Medulla oblongata (tissue), 1 donor: ENCODE measurements around the gene GNL2.
"Not testable (repeated sequence)": the region's sequence is repeated elsewhere in the genome, so short reads cannot be mapped to it uniquely, and the experiment has no call there.

Experiments used
- DNase-seq: peaks from one replicate; pipeline ENCODE4 v3.0.0-alpha.2; 2015; ENCODE audit errors: extremely low spot score

The GNL2 gene

DNA sequence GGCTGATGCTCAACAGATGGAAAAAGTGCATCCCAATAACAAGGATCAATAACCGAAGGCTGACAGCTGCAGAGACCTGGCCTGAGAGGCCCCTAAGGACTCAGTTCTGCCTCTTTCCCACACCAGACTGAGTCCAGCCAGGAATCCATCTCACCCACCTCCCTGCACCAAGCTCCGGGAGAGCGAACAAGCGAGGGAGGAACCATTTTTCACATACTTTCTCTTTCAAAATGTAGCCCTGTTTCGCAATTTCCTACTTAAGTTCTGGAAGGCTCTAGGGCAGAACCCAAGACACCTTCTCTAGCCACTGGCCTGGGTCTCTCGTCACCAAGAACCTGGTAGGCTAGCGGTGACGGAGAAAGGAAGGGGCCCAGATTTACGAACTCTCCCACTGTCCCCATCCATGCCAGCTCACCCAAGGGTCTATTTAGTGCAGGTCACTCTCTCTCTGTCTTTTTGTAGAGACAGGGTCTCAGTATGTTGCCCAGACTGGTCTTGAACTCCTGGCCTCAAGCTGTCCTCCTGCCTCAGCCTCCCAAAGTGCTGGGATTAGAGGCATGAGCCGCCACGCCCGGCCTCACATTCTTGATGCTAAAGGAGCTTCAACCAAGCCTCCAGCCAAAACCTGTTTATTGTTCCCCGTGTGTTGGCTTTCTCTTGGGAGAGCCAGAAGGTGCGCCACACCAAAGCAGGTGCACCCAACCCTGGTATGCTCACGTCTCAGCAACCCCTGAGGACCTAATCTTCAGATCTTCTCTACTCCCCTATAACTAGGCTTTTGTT, 10.9 kb upstream of the GNL2 start:
- DNase-seq: peak; percentile 23

DNA sequence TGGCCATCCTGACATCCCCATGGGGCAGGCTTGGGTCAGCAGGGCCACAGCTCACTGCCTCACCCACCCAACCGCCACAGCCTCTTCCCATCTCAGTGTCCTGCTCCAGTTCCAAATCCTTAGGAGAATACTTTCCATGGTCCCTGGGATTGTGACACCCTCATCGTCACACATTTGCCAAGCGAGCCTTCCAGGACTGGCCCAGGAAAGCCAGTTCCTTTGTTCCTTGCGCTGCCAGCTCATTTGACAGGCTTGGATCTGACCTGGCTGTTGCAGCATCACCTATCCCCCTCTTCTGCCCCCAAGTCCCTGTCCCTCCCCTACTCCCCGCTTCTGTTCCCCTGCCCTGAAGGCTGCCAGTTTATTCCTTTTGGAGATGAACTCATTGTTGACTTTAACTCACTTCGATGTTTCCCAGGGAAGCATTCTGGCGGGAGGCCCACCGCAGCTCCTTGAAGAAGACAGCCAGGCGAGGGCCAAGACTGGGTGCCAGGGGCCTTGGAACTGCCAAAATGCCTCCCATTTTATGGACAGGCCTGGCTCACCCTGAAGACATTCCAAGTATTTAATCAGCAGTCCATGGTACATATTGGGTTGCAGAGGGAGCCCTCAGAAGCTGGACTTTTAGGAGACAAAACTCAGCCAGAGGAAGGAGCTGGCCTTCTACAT, 10.2 kb upstream of the GNL2 start:
- DNase-seq: no peak

DNA sequence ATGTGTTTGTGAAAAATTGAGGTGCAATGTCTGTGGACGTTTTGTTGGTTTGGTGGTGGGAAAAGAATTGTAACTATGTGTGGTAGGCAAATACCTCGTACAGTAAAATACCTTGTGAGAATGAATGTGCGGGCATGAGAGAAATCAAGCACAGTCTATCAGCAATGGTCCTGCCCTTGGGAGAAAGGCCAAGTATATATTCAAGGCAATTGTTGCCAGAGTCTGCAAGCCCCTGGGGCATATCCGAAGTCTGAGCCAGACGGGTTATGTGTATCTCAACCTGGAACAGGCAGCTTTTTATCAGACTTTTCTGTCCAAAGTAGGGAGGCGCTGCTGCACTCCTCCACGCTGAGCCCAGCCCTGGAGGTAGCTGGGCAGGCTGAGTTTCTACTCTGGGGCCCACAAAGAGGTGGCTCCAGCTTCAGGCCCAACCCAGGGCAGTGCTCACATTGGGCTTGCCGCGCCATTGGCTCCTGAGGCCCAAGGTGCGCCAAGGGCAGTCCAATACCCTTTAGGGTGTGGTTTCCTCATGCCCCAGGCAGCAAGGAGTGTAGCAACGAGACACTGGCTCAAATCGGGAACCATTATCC, 9.4 kb upstream of the GNL2 start:
- DNase-seq: no peak

DNA sequence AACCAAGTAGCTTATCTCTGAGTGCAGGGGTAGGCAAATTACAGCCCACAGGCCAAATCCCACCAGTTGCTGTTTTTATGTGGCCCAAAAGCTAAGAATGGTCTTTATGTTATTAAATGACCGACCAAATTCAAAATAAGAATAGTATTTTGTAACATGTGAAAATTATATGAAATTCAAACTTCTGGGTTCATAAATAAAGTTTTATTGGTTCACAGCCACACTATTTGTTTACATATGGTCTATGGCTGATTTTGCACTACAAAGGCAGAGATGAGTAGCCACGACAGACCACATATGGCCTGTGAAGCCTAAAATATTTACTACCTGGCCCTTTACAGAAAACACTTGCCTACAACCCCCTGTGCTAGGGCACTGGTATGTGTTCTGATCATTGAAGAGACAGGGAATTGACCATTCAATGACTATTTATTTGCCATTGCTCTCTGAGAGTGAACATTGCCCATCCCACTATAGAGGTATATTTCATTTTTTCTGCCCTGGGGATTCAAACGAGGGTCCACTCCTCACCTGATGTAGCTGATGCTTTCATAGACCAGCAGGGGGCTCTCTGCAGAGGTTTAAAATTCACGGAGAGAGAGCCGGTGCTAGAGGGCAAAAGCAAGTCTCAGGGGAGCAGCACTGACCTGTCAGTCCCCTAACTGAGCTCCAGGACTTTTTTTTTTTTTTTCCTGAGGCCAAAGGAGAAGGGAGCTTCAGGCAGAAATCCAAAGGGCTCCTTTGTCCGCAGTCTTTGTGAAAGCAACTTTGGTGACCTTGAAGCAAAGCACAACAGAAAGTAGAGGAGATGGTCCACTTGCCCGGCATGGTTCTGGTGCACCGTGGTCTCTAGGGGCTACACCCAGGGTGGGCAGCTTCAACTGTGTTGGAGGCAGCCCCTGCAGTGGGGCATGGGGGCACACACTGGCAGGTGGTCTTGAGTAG, 7.3 kb upstream of the GNL2 start:
- DNase-seq: peak; percentile 47

DNA sequence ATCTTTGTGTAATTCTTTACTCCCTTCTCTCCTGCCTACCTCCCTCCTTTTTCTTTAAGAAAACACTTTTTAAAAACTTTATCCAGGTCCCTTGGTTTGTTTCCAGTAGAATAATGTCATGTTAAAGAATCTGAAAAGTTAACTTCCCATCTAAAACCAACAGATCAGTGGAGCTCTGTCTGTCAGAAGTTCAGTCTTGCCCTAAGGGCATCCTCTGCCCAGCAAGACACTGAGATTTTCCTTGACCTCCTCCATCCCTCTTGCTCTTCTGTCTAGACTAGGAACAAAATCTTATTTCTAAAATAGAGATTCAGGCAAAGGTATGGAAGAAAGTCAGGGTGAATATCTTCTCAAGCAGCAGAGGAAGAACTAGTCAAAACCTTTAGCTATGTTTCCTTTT, 5.7 kb upstream of the GNL2 start:
- no peak for DNase-seq

DNA sequence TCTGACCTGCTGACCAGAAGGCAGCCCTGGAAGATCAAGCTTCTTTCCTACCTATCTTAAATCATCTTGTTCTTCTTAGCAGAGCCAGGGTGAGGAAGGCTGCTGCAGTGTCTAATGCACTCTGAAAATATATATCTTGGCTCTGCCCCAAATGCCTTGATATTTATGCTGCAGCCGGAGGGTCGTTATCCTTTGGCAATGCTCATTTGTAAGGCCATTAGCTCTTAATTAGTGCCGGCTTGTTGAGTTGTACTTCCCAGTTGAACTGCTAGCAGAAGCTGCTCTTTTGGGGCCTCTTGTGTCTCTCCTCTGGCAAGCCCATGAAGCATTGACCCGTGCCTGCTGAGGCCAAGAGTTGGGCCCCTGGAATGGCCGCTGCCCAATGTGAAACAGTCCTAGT, 4.2 kb upstream of the GNL2 start:
- DNase-seq: no peak

DNA sequence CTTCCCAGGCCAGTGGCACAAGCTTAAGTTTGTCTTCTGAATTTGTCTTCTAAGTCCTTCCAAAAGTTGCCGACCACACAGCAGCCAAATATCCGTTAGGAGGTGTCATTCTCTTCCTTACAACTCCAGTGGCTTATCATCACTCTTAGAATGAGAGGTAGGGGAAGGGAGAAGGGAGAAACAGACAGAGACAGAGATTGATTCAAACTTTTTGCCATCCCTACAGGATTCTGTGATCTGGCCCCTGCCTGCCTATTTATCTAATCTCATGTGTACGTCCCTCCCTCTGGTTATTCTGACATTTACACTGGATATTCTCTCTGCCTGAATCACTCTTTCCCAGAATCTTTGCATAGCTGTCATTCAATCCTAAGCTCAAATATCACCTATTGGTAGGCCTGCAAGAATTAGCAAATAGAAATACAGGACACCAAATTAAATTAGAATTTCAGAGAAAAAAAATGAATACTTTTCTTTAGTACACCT, 488 bp upstream of the GNL2 start:
- DNase-seq: no peak

DNA sequence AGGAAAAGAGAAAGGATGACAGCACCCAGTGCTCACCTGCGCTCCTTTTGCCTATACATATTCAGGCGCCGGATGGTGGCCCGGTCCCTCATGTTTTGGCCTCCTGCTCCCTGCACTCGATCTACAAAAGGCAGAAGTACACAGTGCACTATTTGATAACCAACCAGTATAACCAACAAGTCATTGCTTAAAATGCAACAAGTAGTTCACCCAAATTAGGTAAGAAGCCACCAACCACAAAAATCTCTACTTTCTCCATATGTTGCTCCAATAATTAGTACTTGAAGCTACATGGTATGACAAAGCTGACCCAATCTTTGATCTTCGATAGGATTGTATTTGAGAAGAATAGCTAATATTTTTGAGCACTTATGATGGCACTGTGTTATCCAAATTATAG, 2.0 kb downstream of the GNL2 start:
- DNase-seq: no peak

DNA sequence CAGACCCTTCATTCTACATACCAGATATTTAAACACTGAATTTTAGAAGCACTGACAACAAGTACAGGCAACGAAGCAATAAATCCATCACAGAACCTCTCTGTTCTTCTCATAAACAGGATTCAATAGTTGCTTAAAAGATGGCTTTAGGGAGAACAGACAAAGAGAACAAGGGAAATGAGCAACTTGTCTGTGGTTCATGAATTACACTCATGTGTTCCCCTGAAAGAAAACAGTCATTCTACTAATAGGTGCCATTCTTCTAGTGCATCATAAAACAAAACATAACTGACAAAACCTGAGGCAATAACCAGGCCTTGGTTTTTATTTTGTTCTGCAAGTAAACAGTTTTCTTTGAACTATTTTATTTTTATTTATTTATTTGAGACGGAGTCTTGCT, 6.8 kb downstream of the GNL2 start:
- no peak for DNase-seq

DNA sequence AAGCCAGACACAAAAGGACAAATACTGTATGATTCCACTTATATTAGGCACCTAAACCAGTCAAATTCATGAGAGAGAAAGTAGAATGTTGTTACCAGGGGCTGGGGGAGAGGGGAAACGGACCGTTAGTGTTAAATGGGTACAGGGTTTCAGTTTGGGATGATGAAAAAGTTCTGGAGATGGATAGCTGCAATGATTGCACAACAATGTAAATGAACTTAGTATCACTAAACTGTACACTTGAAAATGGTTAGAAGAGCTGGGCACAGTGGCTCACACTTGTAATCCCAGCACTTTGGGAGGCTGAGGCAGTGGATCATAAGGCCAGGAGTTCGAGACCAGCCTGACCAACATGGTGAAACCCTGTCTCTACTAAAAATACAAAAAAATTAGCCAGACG, 11.2 kb downstream of the GNL2 start:
- DNase-seq: not testable (repeated sequence)

DNA sequence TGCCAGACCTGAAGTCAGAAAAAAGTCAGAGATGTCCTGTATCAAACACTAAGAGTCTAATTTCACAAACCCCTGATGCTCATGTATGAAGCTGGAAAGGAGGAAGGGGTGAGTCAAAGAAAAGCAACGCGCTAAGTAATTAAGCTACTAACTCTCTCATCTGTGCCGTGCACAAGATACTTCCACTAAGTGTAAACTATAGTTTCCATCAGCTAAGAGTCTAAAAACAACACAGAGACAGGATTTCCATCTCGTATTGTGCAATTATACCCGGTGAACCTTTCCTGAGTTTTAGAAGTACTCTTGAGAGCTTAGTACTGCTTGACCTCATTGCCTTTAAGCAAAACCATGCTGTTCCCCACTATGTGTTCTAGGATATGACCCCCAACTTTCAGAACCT, 20.0 kb downstream of the GNL2 start:
- DNase-seq: no peak

DNA sequence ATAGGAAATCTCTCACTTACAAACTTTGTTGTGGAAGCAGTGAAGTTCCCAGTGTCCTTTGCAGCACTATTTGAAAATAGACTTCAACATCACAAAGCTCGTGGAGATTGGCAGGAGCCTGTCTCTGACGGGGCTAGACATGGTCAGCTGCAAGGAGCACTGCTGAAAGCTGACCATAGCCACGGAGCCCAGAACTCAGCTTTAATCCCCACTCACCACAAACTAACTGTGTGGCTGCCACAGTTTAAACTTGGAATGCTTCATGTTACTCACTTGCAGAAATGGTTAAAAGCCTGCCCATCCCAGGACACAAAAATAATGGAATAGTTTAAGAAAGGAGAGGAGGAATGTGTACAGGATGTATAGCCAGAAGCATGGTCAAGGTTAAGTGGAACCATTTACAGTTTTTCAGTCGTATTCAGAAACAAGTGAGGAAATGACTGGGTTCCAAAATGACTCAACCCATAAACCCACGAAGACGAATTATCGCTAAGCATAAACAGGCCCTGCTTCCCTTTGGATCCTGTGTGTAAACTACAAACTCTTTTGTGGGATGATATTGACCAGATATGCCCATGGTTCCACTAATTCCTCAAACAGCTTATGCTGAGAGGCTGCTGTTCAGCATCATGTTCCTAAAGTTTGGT, 20.8 kb downstream of the GNL2 start:
- DNase-seq: no peak

DNA sequence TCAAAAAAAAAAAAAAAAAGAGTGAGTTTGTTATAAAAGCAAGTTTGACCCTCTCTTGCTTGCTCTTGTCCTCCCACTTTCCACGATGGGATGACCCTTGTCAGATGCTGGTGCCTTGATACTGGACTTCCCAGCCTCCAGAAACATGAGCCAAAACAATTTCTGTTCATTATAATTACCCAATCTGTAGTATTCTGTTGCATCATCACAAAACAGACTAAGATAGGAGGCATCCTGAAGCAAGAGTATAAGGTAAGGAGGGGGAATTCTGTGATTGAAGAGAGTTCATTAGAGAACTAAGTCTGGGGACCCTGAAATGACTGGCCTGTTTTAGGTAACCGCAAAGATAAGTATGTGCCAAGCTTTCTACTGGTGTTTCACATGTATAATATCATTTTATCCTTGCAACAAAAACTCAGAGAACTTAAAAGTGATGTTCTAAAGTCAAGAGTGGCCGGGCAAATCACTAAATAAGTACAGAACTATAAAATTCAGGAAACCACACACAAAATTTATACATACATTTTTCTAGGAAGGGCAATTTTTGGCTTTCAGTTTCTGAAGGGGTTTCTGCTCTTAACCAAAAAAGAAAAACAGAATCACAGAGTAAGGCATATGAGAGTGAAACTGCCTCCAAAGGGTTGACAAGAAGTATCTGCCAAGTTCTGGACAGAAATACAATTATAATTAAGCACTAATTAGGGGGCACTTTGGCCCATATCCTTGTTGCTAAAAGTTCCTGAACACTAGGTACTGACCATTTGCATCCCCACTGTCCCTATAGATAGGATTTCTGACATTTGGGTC, 25.0 kb downstream of the GNL2 start:
- no peak for DNase-seq

DNA sequence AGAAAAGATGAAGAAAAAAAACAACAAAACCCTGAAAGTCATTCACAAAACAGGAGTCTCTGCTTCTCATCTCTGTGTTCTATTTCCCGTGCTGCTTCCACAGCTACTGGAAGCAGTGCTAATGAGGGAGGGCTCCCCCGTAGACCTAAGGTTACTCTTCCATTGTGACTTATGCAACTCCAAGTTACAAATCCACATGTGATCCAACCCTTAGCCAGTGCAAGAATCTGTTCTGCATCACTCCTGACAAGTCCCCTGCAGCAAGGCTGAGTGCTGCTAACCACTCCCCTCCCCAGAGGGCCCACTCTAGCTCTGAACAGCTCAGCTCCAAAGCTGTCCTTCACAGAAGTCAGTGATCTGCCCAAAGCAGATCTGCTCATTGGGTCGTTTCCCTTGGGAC, 28.7 kb downstream of the GNL2 start:
- no peak for DNase-seq

DNA sequence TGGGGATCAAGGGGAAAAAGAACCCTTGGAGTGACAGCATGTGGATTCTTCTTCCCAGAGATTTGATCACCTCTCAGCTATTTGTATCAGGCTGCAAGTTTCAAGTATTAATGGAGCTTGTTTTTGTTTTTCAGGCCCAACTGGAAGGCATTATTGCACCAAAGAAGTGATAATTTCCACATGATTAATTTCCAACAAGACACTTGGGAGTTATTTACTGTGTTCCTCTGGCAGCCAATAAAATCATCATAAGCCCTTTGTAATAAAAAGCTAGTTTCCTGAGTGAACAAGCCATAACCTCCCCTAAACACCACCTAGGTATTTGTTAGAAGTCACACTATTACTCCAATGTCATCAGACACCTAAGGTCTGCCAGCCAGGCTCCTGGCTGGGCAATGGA, 30.8 kb downstream of the GNL2 start:
- DNase-seq: no peak

DNA sequence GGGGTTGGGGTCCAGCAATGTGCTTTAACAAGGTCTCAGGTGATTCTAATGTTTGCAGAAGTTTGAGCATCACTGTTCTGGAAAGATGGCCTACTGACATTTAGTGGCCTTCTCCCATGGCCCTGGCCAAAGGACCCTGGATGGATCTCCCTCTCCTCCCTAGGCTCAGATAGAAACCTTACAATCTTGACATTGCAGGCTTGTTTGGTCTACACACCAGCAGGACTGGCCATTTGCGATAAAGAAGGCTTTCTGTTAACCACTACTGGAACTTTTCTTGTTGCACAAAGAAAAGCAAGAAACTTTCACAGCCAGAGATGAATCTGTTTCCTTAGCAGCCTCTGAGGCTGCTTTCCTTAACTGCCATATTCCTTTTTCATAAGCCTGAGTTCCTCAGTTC, 32.8 kb downstream of the GNL2 start:
- no peak for DNase-seq

DNA sequence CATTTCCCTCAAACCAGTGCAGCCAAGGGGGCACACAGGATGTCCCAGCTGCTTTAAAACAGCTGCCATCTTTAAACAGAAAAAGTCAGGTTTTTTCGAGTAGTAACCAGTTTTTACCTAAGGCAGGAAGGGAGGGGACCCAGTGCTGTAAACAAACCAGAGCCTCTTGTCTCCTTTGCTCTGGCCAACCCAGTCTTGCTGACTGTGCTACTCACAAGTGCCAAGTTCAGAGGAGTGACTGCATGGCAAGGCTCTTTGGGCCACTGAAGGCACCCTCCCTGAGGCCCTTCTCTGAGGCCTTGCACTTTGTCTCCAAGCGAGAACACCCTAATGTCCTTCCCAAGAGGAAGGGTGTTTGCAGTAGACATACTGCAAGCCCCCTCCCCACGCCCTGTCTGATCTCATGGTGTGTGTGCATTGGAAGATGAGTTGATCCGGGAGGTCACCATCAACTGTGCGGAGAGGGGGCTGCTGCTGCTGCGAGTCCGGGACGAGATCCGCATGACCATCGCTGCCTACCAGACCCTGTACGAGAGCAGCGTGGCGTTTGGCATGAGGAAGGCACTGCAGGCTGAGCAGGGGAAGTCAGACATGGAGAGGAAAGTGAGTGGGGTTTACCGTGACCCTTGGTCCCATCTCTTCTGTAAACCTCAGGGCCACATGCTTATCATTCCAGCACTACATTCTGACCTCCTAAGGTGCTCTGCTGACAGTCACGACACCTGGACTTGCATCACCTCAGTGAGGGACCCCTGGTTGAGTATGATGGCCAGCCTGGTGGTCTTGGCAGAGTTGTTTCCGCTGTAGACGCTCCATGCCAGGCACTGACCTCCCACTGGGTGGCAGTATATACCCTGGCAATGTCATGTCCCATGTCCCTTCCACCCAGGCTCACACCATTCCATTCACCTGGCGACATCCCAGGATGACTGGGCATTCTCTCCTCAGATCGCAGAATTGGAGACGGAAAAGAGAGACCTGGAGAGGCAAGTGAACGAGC, 34.3 kb downstream of the GNL2 start:
- no peak for DNase-seq

DNA sequence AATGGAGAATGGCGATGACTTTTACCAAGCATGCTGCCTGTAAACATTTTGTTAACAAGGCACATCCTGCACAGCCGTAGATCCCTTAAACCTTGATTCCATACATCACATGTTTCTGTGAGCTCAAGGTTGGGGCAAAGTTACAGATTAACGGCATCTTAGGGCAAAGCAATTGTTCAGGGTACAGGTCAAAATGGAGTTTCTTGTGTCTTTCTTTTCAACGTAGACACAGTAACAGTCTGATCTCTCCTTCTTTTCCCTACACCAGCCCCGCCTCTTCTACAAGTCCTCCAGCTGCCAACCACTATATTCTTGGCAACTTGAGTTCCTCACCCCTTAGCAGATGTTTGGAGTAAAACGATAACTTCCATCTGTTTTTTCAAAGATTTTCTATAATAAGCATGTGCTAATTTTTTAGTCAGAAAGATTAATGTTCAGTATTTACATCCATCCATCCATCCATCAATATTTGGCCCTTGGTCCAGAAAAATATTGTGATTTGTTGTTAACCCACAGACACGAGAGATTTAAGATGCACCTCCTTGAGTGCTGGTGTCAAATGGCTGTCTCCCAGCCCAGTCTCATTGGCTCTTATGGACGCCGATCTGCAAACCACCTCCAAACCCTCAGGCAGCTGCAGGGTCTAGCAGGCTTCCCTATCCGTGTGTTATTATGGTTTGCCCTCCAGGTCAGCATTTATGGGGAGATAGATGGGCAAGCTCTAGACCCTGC, 35.2 kb downstream of the GNL2 start:
- DNase-seq: no peak

DNA sequence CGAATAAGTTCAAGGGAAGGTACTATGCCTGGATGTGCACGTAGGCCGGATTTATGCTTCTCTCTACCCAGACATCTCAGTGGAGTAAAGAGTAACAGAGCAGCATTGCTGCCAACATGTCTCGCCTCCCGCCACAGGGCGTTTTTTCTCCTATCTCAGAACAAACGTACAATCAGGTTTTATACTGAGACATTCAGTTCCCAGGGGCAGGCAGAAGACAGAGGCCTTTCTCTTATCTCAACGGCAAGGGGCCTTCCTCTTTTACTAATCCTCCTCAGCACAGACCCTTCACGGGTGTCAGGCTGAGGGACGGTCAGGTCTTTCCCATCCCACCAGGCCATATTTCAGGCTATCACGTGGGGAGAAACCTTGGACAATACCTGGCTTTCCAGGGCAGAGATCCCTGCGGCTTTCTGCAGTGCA, 35.8 kb downstream of the GNL2 start:
- not testable (repeated sequence) for DNase-seq
